Smooth muscle cell (in vitro differentiated cells): ENCODE measurements around the gene MUC4. TPM values are rescaled to one million over a fixed set of nuclear protein-coding genes. Genes with fewer than 3 reads are reported as not detected.

ENCODE experiments used
- DNase-seq: peaks from one replicate; lab custom pipeline; 2025; ENCODE audit not compliant: unreplicated experiment; lab: John Stamatoyannopoulos, UW
- H2AFZ ChIP-seq: fragments of 200-600 bp; sonication (generic); 2 replicates; pipeline ENCODE4 v1.6.0; 2016; ENCODE audit warnings: antibody characterized with exemption, low read depth, mild to moderate bottlenecking
- H3F3A ChIP-seq: fragments of 200-600 bp; sonication (generic); 2 replicates; pipeline ENCODE4 v1.6.0; 2017; ENCODE audit warnings: antibody characterized with exemption, low read depth
- H3K27ac ChIP-seq: fragments of 200-600 bp; sonication (generic); 2 replicates; pipeline ENCODE4 v1.5.1; 2016; ENCODE audit warnings: low read depth, mild to moderate bottlenecking
- H3K27me3 ChIP-seq: fragments of 200-600 bp; sonication (generic); 2 replicates; pipeline ENCODE4 v1.6.1; 2016; ENCODE audit warnings: low read depth, mild to moderate bottlenecking
- H3K36me3 ChIP-seq: fragments of 200-600 bp; sonication (generic); 2 replicates; pipeline ENCODE4 v1.5.1; 2016; ENCODE audit warnings: low read depth
- H3K4me1 ChIP-seq: fragments of 200-600 bp; sonication (generic); 2 replicates; pipeline ENCODE4 v1.5.1; 2016; ENCODE audit warnings: low read depth
- H3K4me2 ChIP-seq: fragments of 200-600 bp; sonication (generic); 2 replicates; pipeline ENCODE4 v1.6.0; 2016; ENCODE audit warnings: mild to moderate bottlenecking
- H3K4me3 ChIP-seq: fragments of 200-600 bp; sonication (generic); 2 replicates; pipeline ENCODE4 v1.5.1; 2016; ENCODE audit warnings: mild to moderate bottlenecking
- H3K79me2 ChIP-seq: fragments of 200-600 bp; sonication (generic); 2 replicates; pipeline ENCODE4 v1.6.0; 2016; ENCODE audit warnings: low read depth, mild to moderate bottlenecking
- H3K9ac ChIP-seq: fragments of 200-600 bp; sonication (generic); 2 replicates; pipeline ENCODE4 v1.6.0; 2016; ENCODE audit warnings: low read depth
- H3K9me3 ChIP-seq: fragments of 200-600 bp; sonication (generic); replicated peaks from 2 replicates; pipeline ENCODE4 v1.5.1; 2016; ENCODE audit warnings: low read depth
- H4K20me1 ChIP-seq: fragments of 200-600 bp; sonication (generic); 2 replicates; pipeline ENCODE4 v1.6.0; 2016; ENCODE audit warnings: low read depth
- CTCF ChIP-seq: fragments of 200-600 bp; sonication (generic); IDR thresholded peaks from 2 replicates; pipeline ENCODE4 v1.5.1; 2017; ENCODE audit warnings: borderline replicate concordance, mild to moderate bottlenecking, antibody characterized with exemption; ENCODE audit not compliant: insufficient read depth, poor library complexity, severe bottlenecking
- WGBS: methylation state at CpG from one replicate; pipeline ENCODE4 v1.1.7; 2016; ENCODE audit warnings: low lambda C conversion rate; 5-methylcytosine and 5-hydroxymethylcytosine counted together
- polyA plus RNA-seq: library from polyadenylated mRNA; unstranded; fragments of >200 nt; fragmentation: Nextera tagmentation; extraction: Ambion mirVana; gene quantifications from 2 replicates; pipeline ENCODE4 v1.2.1, GENCODE V29; 2016
- total RNA-seq: library from RNA; depleted of rRNA; stranded (reverse); fragments of >200 nt; gene quantifications from 2 replicates; pipeline ENCODE4 v1.2.3, GENCODE V29; 2014

Gene MUC4
- total and polyA plus RNA-seq, 2 experiments from 2014 or later: not detected

- WGBS: 76% methylated on average over 22 of the region's 22 CpGs
- no peak for DNase-seq
- Histone ChIP-seq H3K27me3 (no peaks in the 10 kb centered on the region), H3K27ac (no peak overlapping the region), H2AFZ (no peak overlapping the region), H3K36me3 (no peaks in the 10 kb centered on the region), H4K20me1 (no peaks in the 10 kb centered on the region), H3K4me2 (no peak overlapping the region), H3K4me3 (no peak overlapping the region), H3K9me3 (no peaks in the 10 kb centered on the region), H3F3A (no peaks in the 10 kb centered on the region), H3K4me1 (no peaks in the 10 kb centered on the region), H3K79me2 (no peaks in the 10 kb centered on the region), H3K9ac (no peak overlapping the region)
- TF ChIP-seq CTCF: no peak
Measured at GRCh38 chr3:195809796-195810454, 1.8 kb downstream of the MUC4 start.

DNA sequence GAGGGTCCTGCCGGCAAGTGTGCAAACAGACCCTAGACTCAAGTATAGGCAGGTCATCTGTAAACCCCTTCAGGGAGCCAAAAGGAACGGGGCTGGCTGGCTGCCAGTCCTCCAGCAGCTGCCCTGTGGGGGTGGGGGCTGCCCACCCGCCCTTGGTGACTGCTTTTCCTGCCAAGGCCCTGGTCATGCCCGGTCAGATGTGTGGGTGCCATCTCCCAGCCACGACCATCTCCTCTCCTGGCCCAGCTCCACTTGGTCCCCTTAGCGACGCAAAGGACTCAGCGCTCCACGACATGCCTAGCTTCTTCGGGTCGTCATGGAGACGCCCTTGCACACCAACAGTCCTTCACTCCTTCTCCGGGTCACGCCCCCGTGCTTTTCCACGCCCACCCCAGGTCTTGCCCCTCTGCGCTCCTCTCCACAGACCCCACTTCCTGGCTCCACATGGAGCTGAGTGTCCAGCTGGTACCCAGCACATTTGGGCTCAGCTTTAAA lies 2.4 kb downstream of the MUC4 start:
- 92% methylated on average over 17 of the region's 17 CpGs for WGBS
- no peaks in the 10 kb centered on the region for H4K20me1 ChIP-seq
- TF ChIP-seq CTCF: no peak
- no peak overlapping the region for H3K4me2 ChIP-seq
- H3K79me2 ChIP-seq: no peaks in the 10 kb centered on the region
- no peaks in the 10 kb centered on the region for H3F3A ChIP-seq
- no peaks in the 10 kb centered on the region for H3K4me1 ChIP-seq
- H3K27ac ChIP-seq: no peak overlapping the region
- no peaks in the 10 kb centered on the region for H3K9me3 ChIP-seq
- H3K9ac ChIP-seq: no peak overlapping the region
- H3K27me3 ChIP-seq: no peaks in the 10 kb centered on the region
- no peak overlapping the region for H3K4me3 ChIP-seq
- H2AFZ ChIP-seq: no peak overlapping the region
- DNase-seq: no peak
- no peaks in the 10 kb centered on the region for H3K36me3 ChIP-seq

DNA sequence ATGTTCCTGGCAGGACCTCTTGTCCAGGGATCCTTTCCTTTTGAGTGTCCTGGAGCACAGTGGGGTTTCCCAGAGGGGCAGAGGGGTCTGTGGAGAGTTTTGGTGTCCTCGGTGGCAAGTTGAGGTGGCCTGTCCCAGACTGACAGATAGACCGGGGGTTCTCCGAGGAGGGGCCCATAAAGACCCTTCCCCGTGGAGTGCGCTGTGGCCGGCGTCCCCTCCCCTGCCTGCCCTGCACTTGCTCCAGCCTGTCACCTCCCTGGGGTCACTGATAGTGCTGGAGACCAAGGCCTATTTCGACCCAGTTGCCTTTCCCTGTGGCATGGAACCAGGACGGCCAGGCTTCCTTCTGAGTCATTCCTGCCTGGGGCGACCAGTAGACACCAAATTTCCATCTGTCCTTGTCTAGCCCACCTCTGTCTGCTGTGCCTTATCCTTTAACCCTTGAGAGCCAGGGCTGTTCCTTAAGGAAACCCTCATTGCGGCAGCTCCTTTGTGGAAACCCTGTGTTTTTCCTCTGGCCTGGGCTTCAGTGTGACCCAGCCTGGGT lies 2.9 kb downstream of the MUC4 start:
- WGBS: 65% methylated on average over 8 of the region's 11 CpGs
- Histone ChIP-seq H3K79me2 (no peaks in the 10 kb centered on the region), H3K4me2 (no peak overlapping the region), H3K9me3 (no peaks in the 10 kb centered on the region), H3K27ac (no peak overlapping the region), H2AFZ (no peak overlapping the region), H3F3A (no peaks in the 10 kb centered on the region), H3K27me3 (no peaks in the 10 kb centered on the region), H3K4me3 (no peak overlapping the region), H3K9ac (no peak overlapping the region), H4K20me1 (no peaks in the 10 kb centered on the region), H3K36me3 (no peaks in the 10 kb centered on the region), H3K4me1 (no peaks in the 10 kb centered on the region)
- DNase-seq: no peak
- TF ChIP-seq CTCF: no peak
